ENCODE data around the gene C3orf85.

DNA sequence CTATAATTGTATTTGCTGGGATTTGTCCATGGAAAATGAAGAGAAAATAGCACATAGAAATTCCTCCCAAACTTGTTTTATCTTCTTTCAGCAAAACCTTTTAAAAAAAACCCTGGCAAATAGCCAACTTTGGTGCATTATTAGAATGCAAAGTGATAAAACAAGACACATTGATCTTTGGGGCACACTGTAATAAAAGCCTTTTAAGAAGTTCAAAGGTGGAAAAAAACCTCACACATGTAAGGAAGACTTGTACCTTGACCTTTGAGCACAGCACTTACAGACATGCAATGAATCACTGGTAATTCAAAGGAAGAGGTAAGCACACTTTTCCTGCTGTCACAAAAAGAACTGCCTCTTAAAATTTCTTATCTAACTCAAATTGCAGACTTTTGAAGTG, 10.6 kb upstream of the C3orf85 start:
- no peak for TF ChIP-seq CTCF (IDR thresholded peaks at IDR 0.05)
- TF ChIP-seq POLR2A (IDR thresholded peaks at IDR 0.05) = no peak
